ENCODE measurements around the gene TFR2.

Gene TFR2

DNA sequence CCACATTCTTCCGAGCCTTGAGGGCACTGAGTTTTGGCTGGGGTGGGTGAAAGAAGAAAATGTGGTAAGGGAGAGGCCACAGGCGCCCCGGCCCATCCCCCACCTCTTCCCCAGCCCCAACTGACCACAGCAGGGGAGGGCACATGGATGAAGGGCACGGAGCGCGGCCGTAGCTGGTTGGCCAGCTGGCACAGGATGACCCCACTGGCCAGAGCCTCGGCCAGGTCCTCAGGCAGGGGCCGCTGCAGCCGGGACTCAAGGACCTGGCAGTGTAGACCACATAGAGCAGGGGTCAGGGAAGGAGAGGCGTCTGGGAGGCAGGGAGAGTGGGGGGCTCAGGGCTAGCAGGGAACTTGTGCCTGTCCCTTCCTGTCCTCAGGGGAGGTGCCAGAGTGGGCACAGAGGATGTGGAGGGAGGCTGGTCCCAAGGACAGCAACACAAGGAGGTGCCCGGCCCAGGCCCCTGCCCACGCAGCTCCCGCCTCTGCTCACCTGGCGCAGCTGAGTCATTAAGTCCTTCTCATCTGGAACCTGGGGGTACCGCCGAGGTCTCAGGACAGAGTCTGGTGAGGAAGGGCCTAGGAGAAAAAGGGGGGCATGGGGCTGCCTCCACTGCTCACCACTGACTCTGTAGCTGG lies 65.5 kb downstream of the TFR2 start:
- FAIRE-seq (no peak), DNase-seq (ENCODE audit: insufficient read length, low spot score) (no peak)

GRCh38 chr7:100575206-100575631 lies 66.1 kb downstream of the TFR2 start:
- FAIRE-seq = no peak

DNA sequence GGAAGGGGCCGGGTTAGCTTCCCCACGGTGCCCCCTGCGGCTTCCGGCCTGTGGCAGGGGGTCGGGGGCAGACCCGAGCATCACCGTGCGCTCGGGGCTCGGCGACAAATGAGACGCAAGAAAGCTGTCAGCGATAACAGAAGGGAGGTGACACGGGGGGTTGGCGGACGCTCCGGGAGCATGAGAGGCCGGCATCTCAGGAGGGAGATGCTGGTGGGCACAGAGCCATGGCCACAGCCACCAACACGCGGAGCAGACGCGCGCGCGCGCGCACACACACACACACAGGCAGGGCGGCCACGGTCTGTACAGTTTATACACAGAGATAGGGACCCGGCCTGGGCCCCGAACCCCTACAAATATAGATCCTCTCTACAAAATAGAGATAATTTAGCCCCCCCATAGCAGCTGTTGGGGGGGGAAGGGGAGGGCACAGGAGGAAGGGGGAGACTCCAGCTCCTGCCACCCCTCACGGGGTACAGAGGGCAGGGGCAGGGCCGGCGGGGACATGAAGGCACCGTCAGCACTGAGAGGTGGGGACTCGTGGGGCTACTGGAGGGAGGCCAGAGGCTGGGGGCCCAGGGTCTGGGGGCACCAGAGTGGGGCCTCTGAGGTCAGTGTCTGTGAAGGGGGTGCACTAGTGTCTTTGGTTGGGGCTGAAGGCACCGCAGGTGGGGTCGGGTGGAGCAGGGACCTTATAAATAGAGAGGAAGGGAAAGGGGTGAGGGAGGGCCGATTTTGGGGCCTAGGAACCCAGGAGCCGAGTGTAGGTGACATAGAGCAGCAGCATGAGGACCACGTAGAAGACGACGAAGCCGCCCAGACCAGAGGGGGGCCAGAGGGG lies 66.8 kb downstream of the TFR2 start:
- FAIRE-seq (no peak), DNase-seq (ENCODE audit: insufficient read length, low spot score) (no peak)

More at GRCh38 chr7:100575206-100575631, 66.1 kb downstream of the TFR2 start:
- DNase-seq (ENCODE audit: insufficient read length, low spot score) = no peak

- FAIRE-seq (no peak), DNase-seq (ENCODE audit: insufficient read length, low spot score) (no peak)
These were observed 67.5 kb downstream of the TFR2 start, which contains the start of gene SAP25 for GRCh38 chr7:100573691-100574361. Gene SAP25 (minus strand): TSS chr7:100573900. CDS start chr7:100573742, 158 bp downstream.

DNA sequence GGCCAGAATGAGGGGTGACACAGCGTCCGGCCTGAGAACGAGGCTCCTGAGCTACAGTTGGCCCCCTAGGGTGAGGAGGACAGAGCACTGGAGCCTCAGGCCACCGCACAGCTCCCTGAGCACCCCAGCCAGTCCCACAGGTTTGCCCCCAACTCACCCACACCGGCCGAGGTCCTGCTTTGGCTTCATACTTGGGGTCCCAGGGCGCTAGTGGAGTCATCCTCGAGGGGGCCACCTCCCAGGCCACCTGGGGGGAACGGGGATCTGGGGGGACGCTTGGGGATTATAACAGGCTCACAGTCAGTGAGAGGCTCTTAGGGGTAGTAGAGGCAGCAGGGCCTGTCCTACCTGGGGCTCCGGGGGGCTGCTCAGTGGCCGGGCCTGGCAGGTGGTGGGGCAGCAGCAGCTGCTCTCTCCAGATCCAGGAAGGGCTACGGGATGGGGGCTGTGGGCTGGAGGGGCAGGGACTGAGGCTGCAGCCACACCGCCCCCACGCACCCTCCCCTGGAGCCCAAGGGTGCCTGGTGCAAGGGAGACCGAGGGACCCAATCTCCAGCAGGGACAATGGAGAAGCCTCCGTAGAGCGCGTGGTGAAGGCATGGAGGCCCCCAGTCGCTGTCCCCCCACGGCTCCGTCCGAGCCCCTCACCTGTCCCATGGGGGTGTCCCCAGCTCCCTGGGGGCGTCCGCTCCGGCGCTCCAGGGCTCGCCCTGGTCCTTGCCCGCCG lies 68.2 kb downstream of the TFR2 start:
- no peak for DNase-seq (ENCODE audit: insufficient read length, low spot score)
- FAIRE-seq = no peak

DNA sequence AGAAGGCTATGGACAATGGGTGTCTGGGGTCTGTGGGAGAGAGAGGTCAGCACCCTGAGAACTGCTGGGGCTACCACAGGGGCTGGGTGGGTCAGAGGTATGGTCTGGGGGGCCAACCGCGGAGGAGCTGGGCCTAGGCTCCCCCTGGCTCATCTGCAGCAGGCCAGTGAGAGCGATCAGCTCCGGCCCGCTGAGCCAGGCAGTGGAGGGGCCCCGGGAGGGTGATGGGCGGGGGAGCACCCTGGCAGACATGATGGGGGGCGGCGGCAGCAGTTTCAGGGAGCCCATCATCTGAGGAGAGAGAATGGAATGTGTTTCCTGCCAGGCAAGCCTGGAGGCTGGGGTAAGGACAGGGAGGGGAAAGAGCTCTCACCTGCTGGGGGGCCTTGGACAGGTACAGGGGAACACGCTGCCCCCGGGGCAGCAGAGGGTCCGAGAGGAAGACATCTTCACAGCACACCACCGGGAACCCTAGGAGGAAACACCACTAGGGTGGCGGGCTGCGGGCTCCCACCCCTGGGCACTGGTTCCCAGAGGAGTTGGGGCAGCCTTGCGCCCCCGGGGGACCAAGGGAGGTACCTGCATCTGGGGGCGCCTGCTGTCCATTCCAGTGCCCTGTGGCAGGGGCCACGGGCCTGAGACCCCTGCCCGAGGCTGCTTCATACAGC lies 68.9 kb downstream of the TFR2 start:
- DNase-seq (ENCODE audit: insufficient read length, low spot score) = no peak
- no peak for FAIRE-seq

- FAIRE-seq (no peak), DNase-seq (ENCODE audit: insufficient read length, low spot score) (no peak)
These were observed 69.6 kb downstream of the TFR2 start for GRCh38 chr7:100571829-100572116.

GRCh38 chr7:100570954-100571828 lies 70.2 kb downstream of the TFR2 start:
- no peak for DNase-seq (ENCODE audit: insufficient read length, low spot score)
- FAIRE-seq = no peak
